NB4 (cell line): ENCODE data around the gene SRGAP1.

Source experiments
- POLR2A ChIP-seq: IDR thresholded peaks from 2 replicates; pipeline ENCODE4 v1.6.1; 2011; ENCODE audit warnings: mild to moderate bottlenecking; ENCODE audit not compliant: insufficient read length; ENCODE audit errors: extremely low read depth
- TF ChIP-seq, protein P1 (sequence below): IDR thresholded peaks from one replicate; pipeline ENCODE4 v1.5.1; 2012; ENCODE audit warnings: low read depth, low read length

DNA sequence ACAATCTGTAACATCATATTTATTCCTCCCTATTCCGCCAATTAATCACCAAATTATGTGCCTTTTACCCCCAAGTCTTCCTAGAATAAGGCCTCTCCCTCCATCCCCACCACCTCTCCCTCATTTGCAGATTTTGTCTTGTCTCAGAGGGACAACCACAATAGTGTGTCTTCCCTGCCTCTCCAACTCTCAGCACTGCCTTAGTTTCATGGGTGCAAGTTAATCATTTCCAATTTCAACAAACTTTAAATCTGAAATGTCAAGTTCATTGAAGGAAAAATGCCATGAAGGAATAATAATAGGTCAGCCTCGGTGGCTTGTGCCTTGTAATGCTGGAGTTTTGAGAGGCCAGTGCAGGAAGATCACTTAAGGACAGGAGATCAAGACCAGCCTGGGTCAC, 33.2 kb upstream of the SRGAP1 start:
- TF ChIP-seq, protein P1, sequence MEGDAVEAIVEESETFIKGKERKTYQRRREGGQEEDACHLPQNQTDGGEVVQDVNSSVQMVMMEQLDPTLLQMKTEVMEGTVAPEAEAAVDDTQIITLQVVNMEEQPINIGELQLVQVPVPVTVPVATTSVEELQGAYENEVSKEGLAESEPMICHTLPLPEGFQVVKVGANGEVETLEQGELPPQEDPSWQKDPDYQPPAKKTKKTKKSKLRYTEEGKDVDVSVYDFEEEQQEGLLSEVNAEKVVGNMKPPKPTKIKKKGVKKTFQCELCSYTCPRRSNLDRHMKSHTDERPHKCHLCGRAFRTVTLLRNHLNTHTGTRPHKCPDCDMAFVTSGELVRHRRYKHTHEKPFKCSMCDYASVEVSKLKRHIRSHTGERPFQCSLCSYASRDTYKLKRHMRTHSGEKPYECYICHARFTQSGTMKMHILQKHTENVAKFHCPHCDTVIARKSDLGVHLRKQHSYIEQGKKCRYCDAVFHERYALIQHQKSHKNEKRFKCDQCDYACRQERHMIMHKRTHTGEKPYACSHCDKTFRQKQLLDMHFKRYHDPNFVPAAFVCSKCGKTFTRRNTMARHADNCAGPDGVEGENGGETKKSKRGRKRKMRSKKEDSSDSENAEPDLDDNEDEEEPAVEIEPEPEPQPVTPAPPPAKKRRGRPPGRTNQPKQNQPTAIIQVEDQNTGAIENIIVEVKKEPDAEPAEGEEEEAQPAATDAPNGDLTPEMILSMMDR = no peak
- TF ChIP-seq POLR2A = no peak
